Naive thymus-derived CD8-positive, alpha-beta T cell (primary cell): ENCODE results near the gene ESRRA. TPM values are rescaled to one million over a fixed set of nuclear protein-coding genes. Genes with fewer than 3 reads are reported as not detected.

Experiments
- ATAC-seq, 2 donors: fragments of 150-1000 bp; cut with Tn5 transposase in 1 of 2; sonication (Bioruptor Pico), chemical (Tn5 transposase) in 1 of 2; 1 replicate in 1 of 2; 2 replicates in 1 of 2; pipeline ENCODE4 v1.10.0; 2021; ENCODE audit warnings: mild to moderate bottlenecking in 2 of 2, moderate library complexity in 2 of 2
- POLR2A ChIA-PET: fragments of 350-600 bp; sonication (Branson Sonifier 250); formaldehyde crosslinking; loops from one replicate; lab custom pipeline; 2021; ENCODE audit warnings: antibody characterized with exemption; lab: Charles Lee
- DNase-seq, 10 donors: peaks; one replicate each; pipeline versions ENCODE4 v3.0.0 to v3.0.0-alpha.2; 2020 to 2022
- H3K27ac Mint-ChIP-seq, 10 donors: one replicate each; pipeline ENCODE4 v1.8.0; 2020 to 2022; ENCODE audit warnings: mild to moderate bottlenecking in 10 of 10, mixed read lengths in 10 of 10, moderate library complexity in 4 of 10, inconsistent platforms in 1 of 10
- H3K27me3 Mint-ChIP-seq, 5 donors: one replicate each; pipeline ENCODE4 v1.8.0; 2021 to 2022; ENCODE audit warnings: mixed read lengths in 5 of 5
- H3K36me3 Mint-ChIP-seq, 3 donors: one replicate each; pipeline ENCODE4 v1.8.0; 2020 to 2022; ENCODE audit warnings: mixed read lengths in 3 of 3, mild to moderate bottlenecking in 2 of 3, inconsistent platforms in 1 of 3
- H3K4me1 Mint-ChIP-seq, 4 donors: one replicate each; pipeline ENCODE4 v1.8.0; 2021 to 2022; ENCODE audit warnings: mixed read lengths in 4 of 4
- H3K4me3 Mint-ChIP-seq, 10 donors: one replicate each; pipeline ENCODE4 v1.8.0; 2020 to 2022; ENCODE audit warnings: mild to moderate bottlenecking in 10 of 10, mixed read lengths in 10 of 10, moderate library complexity in 6 of 10, inconsistent platforms in 1 of 10
- H3K9me3 Mint-ChIP-seq, 9 donors: one replicate each; pipeline ENCODE4 v1.8.0; 2020 to 2022; ENCODE audit warnings: mixed read lengths in 9 of 9, mild to moderate bottlenecking in 3 of 9, inconsistent platforms in 1 of 9, moderate library complexity in 1 of 9
- polyA plus RNA-seq, 3 donors: library from polyadenylated mRNA; unstranded; fragments of 300-500 nt; fragmentation: Illumina TruSeq; gene quantifications; one replicate each; pipeline ENCODE4 v1.2.3, GENCODE V29; 2021
- total RNA-seq, 8 experiments: library from RNA in 2 of 8; stranded (reverse) in 2 of 8; gene quantifications; one replicate each; pipeline ENCODE4 v1.2.3 and lab custom pipeline; 2021 to 2026

ESRRA gene
- total and polyA plus RNA-seq, 5 experiments from 2014 or later: 3.5 to 24.9 (median 9.1) TPM

- POLR2A ChIA-PET: interaction anchor here (0.6 to 1.6 kb wide), 6 partner anchors 10 to 57 kb away, joined by 3 to 6 read pairs (median 4); partner anchors contain the start of gene FERMT3
- H3K4me3 Mint-ChIP-seq: no peak overlapping the region
- no peak for DNase-seq
- H3K9me3 Mint-ChIP-seq: no peaks in the 10 kb centered on the region
- no peaks in the 10 kb centered on the region for H3K27me3 Mint-ChIP-seq
- ATAC-seq: no peak
- H3K36me3 Mint-ChIP-seq: peaks cover 0 to 1% (median 0%) of the 10 kb centered on the region in 3 donors
- peaks cover 16 to 19% (median 17%) of the 10 kb centered on the region in 4 donors for H3K4me1 Mint-ChIP-seq
- H3K27ac Mint-ChIP-seq: peak overlapping the region in 2 of 10 donors; percentile 21 to 62
These were observed 40.9 kb upstream of the ESRRA start for GRCh38 chr11:64264371-64264852.

- no peaks in the 10 kb centered on the region for H3K36me3 Mint-ChIP-seq
- ATAC-seq (no peak), DNase-seq (no peak)
- POLR2A ChIA-PET: interaction anchor here (0.6 to 1.4 kb wide), 5 partner anchors 11 to 58 kb away, joined by 3 to 5 read pairs (median 3); partner anchors contain the start of gene FERMT3
- no peaks in the 10 kb centered on the region for H3K27me3 Mint-ChIP-seq
- H3K4me3 Mint-ChIP-seq: peak overlapping the region in 1 of 10 donors; percentile 5
- peaks cover 18 to 25% (median 20%) of the 10 kb centered on the region in 4 donors for H3K4me1 Mint-ChIP-seq
- H3K9me3 Mint-ChIP-seq: no peaks in the 10 kb centered on the region
- H3K27ac Mint-ChIP-seq: peak overlapping the region in 1 of 10 donors; percentile 69
These were observed 39.9 kb upstream of the ESRRA start for GRCh38 chr11:64265176-64266160.

DNA sequence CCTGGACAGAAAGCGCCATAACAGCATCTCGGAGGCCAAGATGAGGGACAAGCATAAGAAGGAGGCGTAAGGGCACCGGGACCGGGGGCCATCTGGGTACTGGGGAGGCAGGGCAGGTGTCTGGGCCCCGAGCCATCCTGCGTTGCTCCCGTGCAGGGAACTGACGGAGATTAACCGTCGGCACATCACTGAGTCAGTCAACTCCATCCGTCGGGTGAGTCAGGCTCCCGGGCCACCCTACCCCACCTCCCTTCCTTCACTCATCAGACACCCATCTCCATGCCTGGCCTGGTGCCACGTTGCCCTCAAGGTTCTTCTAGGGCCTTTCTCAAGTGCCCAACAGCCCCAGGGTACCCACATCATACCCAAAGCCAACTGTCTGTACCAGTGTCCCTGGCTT, 39.0 kb upstream of the ESRRA start:
- Mint-ChIP-seq H3K27me3 (no peaks in the 10 kb centered on the region), H3K4me1 (peaks cover 18 to 26% (median 21%) of the 10 kb centered on the region in 4 donors), H3K27ac (no peak overlapping the region), H3K9me3 (no peaks in the 10 kb centered on the region), H3K4me3 (peak overlapping the region in 1 of 10 donors; percentile 5), H3K36me3 (no peaks in the 10 kb centered on the region)
- DNase-seq: no peak
- ATAC-seq: no peak
- POLR2A ChIA-PET: interaction anchor here (0.6 to 6.2 kb wide), 3 partner anchors 10 to 60 kb away, joined by 3 to 106 read pairs (median 3); partner anchors contain the start of gene FERMT3

- no peaks in the 10 kb centered on the region for H3K9me3 Mint-ChIP-seq
- no peaks in the 10 kb centered on the region for H3K36me3 Mint-ChIP-seq
- peak overlapping the region in 6 of 10 donors; percentile 35 to 98 (median 76) for H3K27ac Mint-ChIP-seq
- DNase-seq: no peak
- POLR2A ChIA-PET: interaction anchor here (0.6 to 6.6 kb wide), 7 partner anchors 10 to 887 kb away, joined by 3 to 140 read pairs (median 69); partner anchors contain the start of genes BAD, FERMT3, FKBP2 and GPR137
- H3K4me3 Mint-ChIP-seq: peak overlapping the region in 6 of 10 donors; percentile 16 to 97 (median 74)
- H3K4me1 Mint-ChIP-seq: peaks cover 22 to 36% (median 25%) of the 10 kb centered on the region in 4 donors
- no peak for ATAC-seq
- H3K27me3 Mint-ChIP-seq: no peaks in the 10 kb centered on the region
These were observed 37.9 kb upstream of the ESRRA start for GRCh38 chr11:64267207-64267945.

DNA sequence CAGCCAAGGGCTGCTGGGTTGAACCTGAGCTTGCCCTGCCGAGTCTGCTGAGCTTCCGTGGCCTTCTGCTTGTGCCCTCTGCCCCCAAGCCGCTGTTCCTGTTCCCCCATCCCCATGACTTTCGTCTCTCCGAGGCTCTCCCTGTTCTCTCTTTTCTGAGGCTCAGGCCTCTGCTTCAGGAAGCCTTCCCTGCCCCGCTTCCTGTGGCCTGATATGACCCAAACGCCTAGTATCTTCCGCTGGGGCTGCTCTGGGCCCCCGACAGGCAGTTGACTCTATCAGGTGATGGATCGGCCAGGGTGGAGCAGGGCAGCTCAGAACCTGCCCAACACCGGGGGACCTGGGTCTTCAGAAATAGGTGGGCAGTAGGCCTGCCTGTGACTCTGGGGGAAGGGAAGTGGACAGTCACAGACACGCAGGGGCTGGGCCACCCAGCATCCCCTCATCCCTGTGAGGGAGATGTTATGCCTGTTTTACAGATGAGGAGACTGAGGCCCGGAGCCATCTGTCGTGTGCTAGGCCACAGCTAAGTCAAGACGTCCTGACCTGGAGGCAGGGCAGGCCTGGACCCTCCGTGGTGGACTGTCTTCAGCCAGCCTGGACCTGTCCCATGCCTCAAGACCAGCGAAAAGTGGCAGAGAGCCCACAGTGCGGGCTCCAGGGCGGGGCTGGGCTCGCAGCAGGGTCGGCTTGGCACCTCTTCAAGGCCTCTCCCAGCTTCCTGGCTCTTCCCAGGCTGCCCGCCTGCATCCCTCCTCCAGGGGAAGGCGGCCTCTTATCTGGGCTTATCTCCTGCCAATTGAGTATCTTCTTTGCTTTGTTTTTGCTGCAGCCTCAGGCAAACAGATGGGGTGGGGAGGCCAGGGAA, 37.1 kb upstream of the ESRRA start:
- H3K4me3 Mint-ChIP-seq: peak overlapping the region; percentile 86 to 99 (median 96)
- no peak for ATAC-seq
- H3K27ac Mint-ChIP-seq: peak overlapping the region; percentile 92 to 100 (median 98)
- H3K27me3 Mint-ChIP-seq: no peaks in the 10 kb centered on the region
- no peak for DNase-seq
- peaks cover 20 to 37% (median 27%) of the 10 kb centered on the region in 4 donors for H3K4me1 Mint-ChIP-seq
- no peaks in the 10 kb centered on the region for H3K36me3 Mint-ChIP-seq
- no peaks in the 10 kb centered on the region for H3K9me3 Mint-ChIP-seq
- POLR2A ChIA-PET: interaction anchor here (0.6 to 6.6 kb wide), 16 partner anchors 10 to 1559 kb away, joined by 3 to 140 read pairs (median 15); partner anchors contain the start of genes BAD, ESRRA, FERMT3 and FKBP2

DNA sequence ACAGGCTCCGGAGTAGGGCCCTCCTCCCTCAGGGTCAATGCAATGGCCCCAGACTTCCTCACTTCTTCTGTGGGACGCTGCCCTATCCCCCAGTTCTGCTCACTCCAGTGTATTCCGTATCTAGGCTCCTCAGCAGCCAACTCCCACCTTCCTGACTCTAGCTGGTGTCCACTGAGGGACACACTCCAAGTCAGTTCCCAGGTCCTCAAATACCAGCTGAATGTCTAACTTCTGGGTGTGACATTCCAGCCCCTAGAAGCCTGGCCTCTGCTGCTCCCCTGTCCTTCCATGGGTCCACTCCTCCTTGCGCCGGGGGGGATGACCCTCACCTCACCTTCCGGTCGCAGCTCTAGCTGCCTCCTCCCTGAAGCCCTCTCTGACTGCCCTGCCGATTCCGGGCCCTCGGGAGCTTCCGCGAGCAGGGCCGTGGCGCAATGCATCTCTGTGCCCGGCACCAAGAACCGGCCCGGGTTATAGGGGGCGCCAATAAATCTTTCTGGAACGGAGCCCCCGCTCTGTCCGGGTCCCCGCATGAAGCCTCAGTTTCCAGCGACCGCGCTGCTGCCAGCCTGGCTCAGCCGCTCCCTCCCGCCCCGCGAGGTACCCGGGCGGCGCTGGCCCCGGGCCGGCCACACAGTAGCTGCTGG, 36.3 kb upstream of the ESRRA start:
- ATAC-seq (peak; percentile 0 to 5), DNase-seq (peak in 2 of 10 donors; percentile 18 to 23)
- Mint-ChIP-seq H3K27me3 (no peaks in the 10 kb centered on the region), H3K4me1 (peaks cover 20 to 37% (median 27%) of the 10 kb centered on the region in 4 donors), H3K9me3 (no peaks in the 10 kb centered on the region), H3K27ac (peak overlapping the region; percentile 92 to 100 (median 98)), H3K36me3 (no peaks in the 10 kb centered on the region), H3K4me3 (peak overlapping the region; percentile 86 to 99 (median 96))
- POLR2A ChIA-PET: interaction anchor here (0.6 to 6.6 kb wide), 18 partner anchors 11 to 1560 kb away, joined by 3 to 140 read pairs (median 12); partner anchors contain the start of genes BAD, CCDC88B, ESRRA and FERMT3

DNA sequence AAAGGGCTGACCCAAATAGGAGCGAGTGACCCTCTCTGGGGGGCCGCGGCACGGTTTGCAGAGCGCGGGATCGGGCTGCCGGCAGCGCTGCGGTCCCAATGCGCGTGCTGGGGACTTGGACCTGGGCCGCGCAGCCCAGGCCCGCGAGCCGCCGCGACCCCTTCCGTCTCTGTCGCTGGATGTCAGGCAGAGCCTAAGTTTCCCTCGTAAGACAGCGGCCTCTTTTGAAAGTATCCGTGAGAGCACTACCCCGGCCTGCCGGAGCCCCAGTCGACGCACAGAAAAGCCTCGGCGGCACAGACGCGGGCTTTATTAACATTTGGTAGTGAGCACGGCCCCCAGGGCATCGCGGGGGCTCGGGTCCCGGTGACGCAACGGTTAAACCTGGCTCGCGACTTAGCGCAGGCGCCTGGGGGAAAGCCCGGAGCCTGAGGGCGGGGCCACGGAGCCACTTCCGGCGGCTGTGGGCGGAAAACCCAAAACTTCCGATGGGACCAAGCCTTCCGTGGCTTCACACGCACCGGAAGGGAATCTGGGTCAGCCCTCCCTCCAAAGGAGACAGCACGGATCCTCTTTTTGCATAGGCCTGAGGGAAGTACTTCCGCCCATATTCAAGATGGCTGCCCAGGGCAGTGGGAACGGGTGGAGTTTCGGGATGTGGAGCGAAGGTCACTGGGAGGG, 35.6 kb upstream of the ESRRA start:
- POLR2A ChIA-PET: interaction anchor here (0.7 to 6.6 kb wide), 22 partner anchors 12 to 1603 kb away, joined by 3 to 140 read pairs (median 8); partner anchors contain the start of genes BAD, CCDC88B, DNAJC4 and ESRRA
- peak overlapping the region; percentile 92 to 99 (median 96) for H3K4me3 Mint-ChIP-seq
- H3K27me3 Mint-ChIP-seq: no peaks in the 10 kb centered on the region
- H3K27ac Mint-ChIP-seq: peak overlapping the region; percentile 94 to 100 (median 98)
- DNase-seq: peak; percentile 93 to 98 (median 97)
- H3K36me3 Mint-ChIP-seq: no peaks in the 10 kb centered on the region
- ATAC-seq: peak; percentile 76 to 77
- peaks cover 20 to 37% (median 27%) of the 10 kb centered on the region in 4 donors for H3K4me1 Mint-ChIP-seq
- no peaks in the 10 kb centered on the region for H3K9me3 Mint-ChIP-seq

DNA sequence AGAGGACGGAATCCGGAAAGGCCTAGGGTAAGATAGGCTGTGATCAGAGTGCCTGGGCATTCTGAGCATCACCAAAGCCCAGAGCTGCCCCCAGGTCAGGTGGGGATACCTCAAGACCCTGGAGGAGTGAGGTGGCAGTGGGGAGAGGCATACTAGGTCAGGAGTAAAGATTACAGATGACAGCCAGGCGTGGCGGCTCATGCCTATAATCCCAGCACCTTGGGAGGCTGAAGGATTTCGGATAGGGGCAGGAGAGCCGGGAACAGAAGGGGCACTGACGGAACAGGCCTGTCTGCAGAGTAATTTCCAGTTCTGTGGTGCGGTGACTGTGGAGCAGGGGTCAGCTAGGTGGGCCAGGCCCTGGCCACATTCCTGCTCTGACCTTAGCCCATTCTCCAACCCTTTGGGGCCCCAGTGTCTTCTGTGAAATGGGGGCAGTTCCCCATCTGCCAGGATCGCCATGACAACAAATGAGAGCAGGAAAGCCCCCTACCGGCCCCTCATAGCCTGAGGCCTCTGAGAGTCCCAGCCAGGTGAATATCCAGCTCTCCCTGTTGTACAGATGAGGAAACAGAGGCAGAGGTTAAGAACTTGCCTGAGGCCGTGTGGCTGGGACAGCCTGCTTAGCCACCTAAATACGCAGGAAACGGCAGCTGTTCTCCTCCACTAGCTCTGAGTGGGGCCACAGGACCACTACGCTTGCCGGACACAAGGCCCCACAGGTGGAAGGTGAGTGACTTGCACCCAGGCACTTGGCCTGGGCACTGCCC, 30.1 kb upstream of the ESRRA start:
- Mint-ChIP-seq H3K9me3 (no peaks in the 10 kb centered on the region), H3K27me3 (no peaks in the 10 kb centered on the region), H3K4me3 (no peak overlapping the region), H3K4me1 (peaks cover 4 to 14% (median 10%) of the 10 kb centered on the region in 4 donors), H3K27ac (peak overlapping the region in 2 of 10 donors; percentile 8 to 72), H3K36me3 (peaks cover 0 to 4% (median 0%) of the 10 kb centered on the region in 3 donors)
- POLR2A ChIA-PET: interaction anchor here (0.7 to 1.5 kb wide), 2 partner anchors 9 to 42 kb away, joined by 4 to 7 read pairs; partner anchors contain the start of genes BAD and PRDX5
- no peak for DNase-seq
- ATAC-seq: no peak

- H3K4me3 Mint-ChIP-seq: no peak overlapping the region
These were observed 29.5 kb upstream of the ESRRA start for GRCh38 chr11:64275841-64276240.

More at GRCh38 chr11:64275841-64276240, 29.5 kb upstream of the ESRRA start:
- ATAC-seq (no peak), DNase-seq (no peak)
- Mint-ChIP-seq H3K9me3 (no peaks in the 10 kb centered on the region), H3K27ac (no peak overlapping the region), H3K4me1 (peaks cover 2 to 11% (median 7%) of the 10 kb centered on the region in 4 donors), H3K27me3 (no peaks in the 10 kb centered on the region), H3K36me3 (peaks cover 0 to 4% (median 0%) of the 10 kb centered on the region in 3 donors)
- POLR2A ChIA-PET: interaction anchor here (1.5 kb wide), 1 partner anchor 8 kb away, joined by 7 read pairs; the partner anchor contains the start of gene BAD
